ENCODE results near the gene OR2B2. TPM values are rescaled to one million over a fixed set of nuclear protein-coding genes. Genes with fewer than 3 reads are reported as not detected.
"Not testable (repeated sequence)": the region's sequence is repeated elsewhere in the genome, so short reads cannot be mapped to it uniquely, and the experiment has no call there.

Gene OR2B2
- polyA plus RNA-seq, 1 donor from 2014 or later = not detected

GRCh38 chr6:27948237-27948636 is 36.0 kb upstream of the OR2B2 start:
- Histone ChIP-seq H4K20me1 (ENCODE audit: insufficient read depth) (no peaks in the 10 kb centered on the region), H3K4me3 (ENCODE audit: low read length) (no peak overlapping the region), H3K36me3 (ENCODE audit: insufficient read depth, low read length) (no peaks in the 10 kb centered on the region), H3K9ac (ENCODE audit: low read length) (no peak overlapping the region), H3F3A (ENCODE audit: insufficient read depth, low read length, poor library complexity, severe bottlenecking) (no peaks in the 10 kb centered on the region), H3K4me2 (ENCODE audit: low read length) (no peak overlapping the region), H3K9me3 (ENCODE audit: low read length) (no peaks in the 10 kb centered on the region), H3K79me2 (replicated peaks; ENCODE audit: insufficient read depth, low read length) (no peaks in the 10 kb centered on the region), H3K9me2 (ENCODE audit: insufficient read depth, low read length) (no peaks in the 10 kb centered on the region), H3K27ac (ENCODE audit: low read length) (no peak overlapping the region), H2AFZ (ENCODE audit: low read depth, low read length) (no peak overlapping the region), H3K27me3 (ENCODE audit: insufficient read depth, low read depth, low read length) (no peaks in the 10 kb centered on the region)
- TF ChIP-seq REST (IDR thresholded peaks at IDR 0.05; ENCODE audit: borderline replicate concordance) = no peak
- no peak for TF ChIP-seq RAD21 (conservative IDR thresholded peaks at IDR 0.05)
- TF ChIP-seq CTCF (IDR thresholded peaks at IDR 0.05; ENCODE audit: poor library complexity, severe bottlenecking) = no peak
- TF ChIP-seq TAF1 (IDR thresholded peaks at IDR 0.05; ENCODE audit: low read depth) = no peak
- TF ChIP-seq POLR2AphosphoS5 (IDR thresholded peaks at IDR 0.05) = no peak
- TF ChIP-seq MXI1 (conservative IDR thresholded peaks at IDR 0.05; ENCODE audit: poor library complexity, severe bottlenecking) = no peak
- no peak for TF ChIP-seq SMC3 (conservative IDR thresholded peaks at IDR 0.05; ENCODE audit: poor library complexity)
- no peak for TF ChIP-seq EP300 (conservative IDR thresholded peaks at IDR 0.05; ENCODE audit: poor library complexity, severe bottlenecking)
- no peak for TF ChIP-seq EZH2 (IDR thresholded peaks at IDR 0.05; ENCODE audit: borderline replicate concordance, insufficient read depth, low read length, poor library complexity, severe bottlenecking)

GRCh38 chr6:27943072-27943471 is 30.9 kb upstream of the OR2B2 start:
- not testable (repeated sequence) for H3K9me2 ChIP-seq (ENCODE audit: insufficient read depth, low read length); H3K27ac ChIP-seq (ENCODE audit: low read length); H3F3A ChIP-seq (ENCODE audit: insufficient read depth, low read length, poor library complexity, severe bottlenecking); H3K4me3 ChIP-seq (ENCODE audit: low read length); H3K9ac ChIP-seq (ENCODE audit: low read length); H3K4me2 ChIP-seq (ENCODE audit: low read length); H3K27me3 ChIP-seq (ENCODE audit: insufficient read depth, low read depth, low read length); H3K9me3 ChIP-seq (ENCODE audit: low read length); H3K36me3 ChIP-seq (ENCODE audit: insufficient read depth, low read length); H2AFZ ChIP-seq (ENCODE audit: low read depth, low read length); H3K79me2 ChIP-seq (replicated peaks; ENCODE audit: insufficient read depth, low read length); H4K20me1 ChIP-seq (ENCODE audit: insufficient read depth)

GRCh38 chr6:27940766-27941165 is 28.6 kb upstream of the OR2B2 start:
- no peaks in the 10 kb centered on the region for H3K9me2 ChIP-seq (ENCODE audit: insufficient read depth, low read length)
- no peaks in the 10 kb centered on the region for H3K27me3 ChIP-seq (ENCODE audit: insufficient read depth, low read depth, low read length)
- no peaks in the 10 kb centered on the region for H4K20me1 ChIP-seq (ENCODE audit: insufficient read depth)
- no peak overlapping the region for H3K9ac ChIP-seq (ENCODE audit: low read length)
- H3K4me2 ChIP-seq (ENCODE audit: low read length) = no peak overlapping the region
- no peak overlapping the region for H3K27ac ChIP-seq (ENCODE audit: low read length)
- H3F3A ChIP-seq (ENCODE audit: insufficient read depth, low read length, poor library complexity, severe bottlenecking) = no peaks in the 10 kb centered on the region
- no peak overlapping the region for H3K4me3 ChIP-seq (ENCODE audit: low read length)
- no peaks in the 10 kb centered on the region for H3K9me3 ChIP-seq (ENCODE audit: low read length)
- H3K79me2 ChIP-seq (replicated peaks; ENCODE audit: insufficient read depth, low read length) = no peaks in the 10 kb centered on the region
- no peak overlapping the region for H2AFZ ChIP-seq (ENCODE audit: low read depth, low read length)
- H3K36me3 ChIP-seq (ENCODE audit: insufficient read depth, low read length) = no peaks in the 10 kb centered on the region
- TF ChIP-seq RAD21 (conservative IDR thresholded peaks at IDR 0.05) (no peak), SMC3 (conservative IDR thresholded peaks at IDR 0.05; ENCODE audit: poor library complexity) (no peak), POLR2AphosphoS5 (IDR thresholded peaks at IDR 0.05) (no peak), TAF1 (IDR thresholded peaks at IDR 0.05; ENCODE audit: low read depth) (no peak), MXI1 (conservative IDR thresholded peaks at IDR 0.05; ENCODE audit: poor library complexity, severe bottlenecking) (no peak), EZH2 (IDR thresholded peaks at IDR 0.05; ENCODE audit: borderline replicate concordance, insufficient read depth, low read length, poor library complexity, severe bottlenecking) (no peak), CTCF (IDR thresholded peaks at IDR 0.05; ENCODE audit: poor library complexity, severe bottlenecking) (no peak), REST (IDR thresholded peaks at IDR 0.05; ENCODE audit: borderline replicate concordance) (no peak), EP300 (conservative IDR thresholded peaks at IDR 0.05; ENCODE audit: poor library complexity, severe bottlenecking) (no peak)

Measured in neural cell (in vitro differentiated cells).